ENCODE data around the gene ZNF562.

Gene ZNF562

DNA sequence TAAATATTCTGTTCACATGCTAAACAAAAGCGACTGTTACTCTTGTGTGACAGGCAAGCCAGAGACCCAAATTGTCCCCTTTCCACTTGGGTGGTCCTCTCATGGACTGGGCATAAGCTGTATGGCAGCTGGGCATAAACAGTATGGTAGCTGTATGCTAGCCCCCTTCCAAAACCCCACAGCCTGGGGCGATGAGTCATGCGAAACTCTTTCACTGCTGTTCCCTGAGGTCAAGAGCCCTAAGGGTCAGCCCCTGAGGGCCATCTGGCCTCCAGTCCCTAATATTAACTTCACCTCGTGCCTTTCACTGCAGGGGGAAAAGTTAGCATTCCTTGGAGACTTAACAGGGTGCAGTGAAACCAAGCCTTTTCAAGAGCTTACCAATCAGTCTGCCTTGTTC lies 45.6 kb upstream of the ZNF562 start:
- Histone ChIP-seq H2AFZ (ENCODE audit: low read length) (no peak overlapping the region), H4K20me1 (ENCODE audit: insufficient read depth, low read length) (no peaks in the 10 kb centered on the region), H3F3A (ENCODE audit: insufficient read depth, low read length) (no peaks in the 10 kb centered on the region), H3K79me2 (ENCODE audit: low read length) (no peaks in the 10 kb centered on the region), H3K9me3 (replicated peaks; ENCODE audit: insufficient read depth, low read length) (no peaks in the 10 kb centered on the region), H3K4me2 (ENCODE audit: low read depth, low read length) (no peak overlapping the region), H3K9me2 (replicated peaks; ENCODE audit: insufficient read depth, low read length) (no peaks in the 10 kb centered on the region), H3K27me3 (replicated peaks; ENCODE audit: insufficient read depth, low read length) (no peaks in the 10 kb centered on the region), H3K4me3 (ENCODE audit: low read length) (no peak overlapping the region), H3K4me1 (ENCODE audit: low read length) (no peaks in the 10 kb centered on the region), H3K36me3 (replicated peaks; ENCODE audit: insufficient read depth, low read length) (no peaks in the 10 kb centered on the region), H3K27ac (ENCODE audit: low read length) (no peak overlapping the region), H3K9ac (ENCODE audit: low read length) (no peak overlapping the region)
- no peak for DNase-seq
- TF ChIP-seq EZH2 (optimal IDR thresholded peaks at IDR 0.05; ENCODE audit: low read depth, low read length) (no peak), EZH2phosphoT487 (IDR thresholded peaks at IDR 0.05; ENCODE audit: low read length) (no peak)
- TF ChIP-seq, protein P1, sequence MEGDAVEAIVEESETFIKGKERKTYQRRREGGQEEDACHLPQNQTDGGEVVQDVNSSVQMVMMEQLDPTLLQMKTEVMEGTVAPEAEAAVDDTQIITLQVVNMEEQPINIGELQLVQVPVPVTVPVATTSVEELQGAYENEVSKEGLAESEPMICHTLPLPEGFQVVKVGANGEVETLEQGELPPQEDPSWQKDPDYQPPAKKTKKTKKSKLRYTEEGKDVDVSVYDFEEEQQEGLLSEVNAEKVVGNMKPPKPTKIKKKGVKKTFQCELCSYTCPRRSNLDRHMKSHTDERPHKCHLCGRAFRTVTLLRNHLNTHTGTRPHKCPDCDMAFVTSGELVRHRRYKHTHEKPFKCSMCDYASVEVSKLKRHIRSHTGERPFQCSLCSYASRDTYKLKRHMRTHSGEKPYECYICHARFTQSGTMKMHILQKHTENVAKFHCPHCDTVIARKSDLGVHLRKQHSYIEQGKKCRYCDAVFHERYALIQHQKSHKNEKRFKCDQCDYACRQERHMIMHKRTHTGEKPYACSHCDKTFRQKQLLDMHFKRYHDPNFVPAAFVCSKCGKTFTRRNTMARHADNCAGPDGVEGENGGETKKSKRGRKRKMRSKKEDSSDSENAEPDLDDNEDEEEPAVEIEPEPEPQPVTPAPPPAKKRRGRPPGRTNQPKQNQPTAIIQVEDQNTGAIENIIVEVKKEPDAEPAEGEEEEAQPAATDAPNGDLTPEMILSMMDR (IDR thresholded peaks at IDR 0.05; ENCODE audit: low read length) = no peak

DNA sequence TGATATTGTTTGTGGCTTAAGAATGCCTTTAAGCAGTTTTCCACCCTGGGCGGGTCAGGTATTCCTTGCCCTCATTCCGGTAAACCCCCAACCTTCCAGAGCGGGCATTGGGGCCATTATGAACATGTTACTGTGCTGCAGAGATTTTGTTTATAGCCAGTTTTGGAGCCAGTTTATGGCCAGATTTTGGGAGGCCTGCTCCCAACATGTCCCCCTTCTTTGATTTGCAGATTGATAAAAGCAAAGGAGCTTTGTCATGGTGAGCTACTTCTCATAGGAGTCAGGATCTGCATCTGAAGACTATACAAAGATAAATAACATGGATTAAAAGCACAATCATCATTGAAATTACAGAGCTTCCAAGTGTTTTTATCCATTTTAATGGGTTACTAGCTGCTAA lies 36.9 kb upstream of the ZNF562 start:
- H3K79me2 ChIP-seq (ENCODE audit: low read length) = no peaks in the 10 kb centered on the region
- H3K9me2 ChIP-seq (replicated peaks; ENCODE audit: insufficient read depth, low read length) = no peaks in the 10 kb centered on the region
- DNase-seq = no peak
- H3K27me3 ChIP-seq (replicated peaks; ENCODE audit: insufficient read depth, low read length) = no peaks in the 10 kb centered on the region; the same call in 1 of the 2 replicates
- TF ChIP-seq EZH2 (optimal IDR thresholded peaks at IDR 0.05; ENCODE audit: low read depth, low read length) (no peak), EZH2phosphoT487 (IDR thresholded peaks at IDR 0.05; ENCODE audit: low read length) (no peak)
- TF ChIP-seq, protein P1 (IDR thresholded peaks at IDR 0.05; ENCODE audit: low read length) = no peak
- no peak overlapping the region for H3K4me2 ChIP-seq (ENCODE audit: low read depth, low read length)
- no peaks in the 10 kb centered on the region for H3K4me1 ChIP-seq (ENCODE audit: low read length)
- H2AFZ ChIP-seq (ENCODE audit: low read length) = no peak overlapping the region
- H3K9ac ChIP-seq (ENCODE audit: low read length) = no peak overlapping the region
- no peaks in the 10 kb centered on the region for H4K20me1 ChIP-seq (ENCODE audit: insufficient read depth, low read length)
- H3K36me3 ChIP-seq (replicated peaks; ENCODE audit: insufficient read depth, low read length) = no peaks in the 10 kb centered on the region
- H3F3A ChIP-seq (ENCODE audit: insufficient read depth, low read length) = no peaks in the 10 kb centered on the region
- no peak overlapping the region for H3K4me3 ChIP-seq (ENCODE audit: low read length)
- H3K9me3 ChIP-seq (replicated peaks; ENCODE audit: insufficient read depth, low read length) = no peaks in the 10 kb centered on the region
- H3K27ac ChIP-seq (ENCODE audit: low read length) = no peak overlapping the region

DNA sequence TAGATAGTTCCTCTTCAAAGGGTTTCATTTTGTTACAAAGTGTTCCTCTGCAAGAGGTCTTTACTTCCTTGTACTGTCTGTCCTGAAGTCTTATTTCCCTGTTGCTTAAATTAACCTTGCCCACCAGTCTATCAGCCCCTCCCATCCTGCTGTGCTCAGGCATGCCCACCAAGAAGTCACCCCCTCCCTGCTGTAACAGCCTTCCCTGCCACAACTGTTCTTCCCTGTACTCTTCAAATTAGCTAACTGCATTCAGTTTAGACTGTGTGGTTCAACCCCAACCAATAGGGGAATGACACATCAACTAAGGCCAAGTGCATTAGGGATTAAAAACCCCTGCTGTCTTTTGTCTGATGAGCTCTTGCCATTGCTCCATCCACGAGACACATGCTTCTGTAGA lies 34.4 kb upstream of the ZNF562 start:
- Histone ChIP-seq H3K9me2 (replicated peaks; ENCODE audit: insufficient read depth, low read length) (no peaks in the 10 kb centered on the region), H3K27ac (ENCODE audit: low read length) (no peak overlapping the region), H2AFZ (ENCODE audit: low read length) (no peak overlapping the region), H3K9me3 (replicated peaks; ENCODE audit: insufficient read depth, low read length) (no peaks in the 10 kb centered on the region), H3F3A (ENCODE audit: insufficient read depth, low read length) (no peaks in the 10 kb centered on the region), H3K79me2 (ENCODE audit: low read length) (no peaks in the 10 kb centered on the region), H3K4me3 (ENCODE audit: low read length) (no peak overlapping the region), H3K9ac (ENCODE audit: low read length) (no peak overlapping the region), H3K36me3 (replicated peaks; ENCODE audit: insufficient read depth, low read length) (no peaks in the 10 kb centered on the region), H3K4me1 (ENCODE audit: low read length) (no peaks in the 10 kb centered on the region), H4K20me1 (ENCODE audit: insufficient read depth, low read length) (no peaks in the 10 kb centered on the region), H3K4me2 (ENCODE audit: low read depth, low read length) (no peak overlapping the region), H3K27me3 (replicated peaks; ENCODE audit: insufficient read depth, low read length) (no peaks in the 10 kb centered on the region; the same call in 1 of the 2 replicates)
- TF ChIP-seq, protein P1 (IDR thresholded peaks at IDR 0.05; ENCODE audit: low read length) = no peak
- TF ChIP-seq EZH2phosphoT487 (IDR thresholded peaks at IDR 0.05; ENCODE audit: low read length) (no peak), EZH2 (optimal IDR thresholded peaks at IDR 0.05; ENCODE audit: low read depth, low read length) (no peak)
- DNase-seq = no peak
